Activated CD4-positive, alpha-beta T cell treated with anti-CD3 and anti-CD28 coated beads, Interleukin-2, amount 50 U/mL, for 24 hours (primary cell): ENCODE measurements around the gene CCL7.

Experiments used
- DNase-seq, 2 donors: peaks; one replicate each; pipeline ENCODE4 v3.0.0-alpha.2; 2020; ENCODE audit warnings: low read depth in 1 of 2, low spot score in 1 of 2

CCL7 gene

GRCh38 chr17:34246446-34246845 is 23.6 kb upstream of the CCL7 start:
- DNase-seq, result no peak

- no peak for DNase-seq
Measured at GRCh38 chr17:34246881-34247280, 23.1 kb upstream of the CCL7 start.

- no peak for DNase-seq
Measured at GRCh38 chr17:34248511-34249024, 21.5 kb upstream of the CCL7 start.

GRCh38 chr17:34249061-34249460 is 21.0 kb upstream of the CCL7 start:
- no peak for DNase-seq

- DNase-seq, result no peak
Measured at GRCh38 chr17:34249478-34249877, 20.5 kb upstream of the CCL7 start.

- no peak for DNase-seq
Measured at GRCh38 chr17:34251186-34251585, 18.8 kb upstream of the CCL7 start.

- no peak for DNase-seq
Measured at GRCh38 chr17:34252095-34252443, 18.0 kb upstream of the CCL7 start.

- DNase-seq, result no peak
Measured at GRCh38 chr17:34252444-34253138, 17.4 kb upstream of the CCL7 start.

GRCh38 chr17:34253139-34253525 is 16.9 kb upstream of the CCL7 start:
- DNase-seq, result no peak

GRCh38 chr17:34254146-34254545 is 15.9 kb upstream of the CCL7 start:
- DNase-seq, result no peak

- no peak for DNase-seq
Measured at GRCh38 chr17:34254651-34255380, 15.2 kb upstream of the CCL7 start, which contains the start of gene CCL2. CCL2 (plus strand) TSS chr17:34255285; CDS start chr17:34255350, 65 bp downstream.

GRCh38 chr17:34255381-34255732 is 14.7 kb upstream of the CCL7 start:
- no peak for DNase-seq

GRCh38 chr17:34255841-34256240 is 14.2 kb upstream of the CCL7 start:
- DNase-seq, result no peak

GRCh38 chr17:34257299-34257985 is 12.6 kb upstream of the CCL7 start:
- DNase-seq, result no peak

- DNase-seq, result no peak
Measured at GRCh38 chr17:34257986-34258326, 12.1 kb upstream of the CCL7 start.

- no peak for DNase-seq
Measured at GRCh38 chr17:34259146-34259545, 10.9 kb upstream of the CCL7 start.

- DNase-seq, result no peak
Measured at GRCh38 chr17:34260861-34261260, 9.2 kb upstream of the CCL7 start.

GRCh38 chr17:34261568-34262337 is 8.3 kb upstream of the CCL7 start:
- no peak for DNase-seq

- no peak for DNase-seq
Measured at GRCh38 chr17:34265711-34266110, 4.3 kb upstream of the CCL7 start.

- no peak for DNase-seq
Measured at GRCh38 chr17:34275881-34276280, 5.9 kb downstream of the CCL7 start.

- no peak for DNase-seq
Measured at GRCh38 chr17:34276826-34277225, 6.8 kb downstream of the CCL7 start.
